K562 (cell line): ENCODE data around the gene SNRPA. TPM values are rescaled to one million over a fixed set of nuclear protein-coding genes. Genes with fewer than 3 reads are reported as not detected.

Experiments used
- CBFA2T2 ChIP-seq: fragments of 450-650 bp; conservative IDR thresholded peaks from 2 replicates; pipeline ENCODE4 v1.6.1; 2017; ENCODE audit warnings: mild to moderate bottlenecking
- CCNT2 ChIP-seq: IDR thresholded peaks from 2 replicates; pipeline ENCODE4 v1.6.1; 2011; ENCODE audit warnings: borderline replicate concordance, low read depth, mild to moderate bottlenecking, moderate library complexity, mixed read lengths, low read length; ENCODE audit not compliant: insufficient read length; ENCODE audit errors: extremely low read depth
- CEBPZ ChIP-seq: fragments of 150-350 bp; IDR thresholded peaks from 2 replicates; pipeline ENCODE4 v1.6.1; 2014; ENCODE audit warnings: low read depth, mild to moderate bottlenecking, low read length, borderline replicate concordance
- DLX4 ChIP-seq: fragments of 250-450 bp; sonication (Bioruptor Pico); IDR thresholded peaks from 2 replicates; pipeline ENCODE4 v1.6.1; 2021; ENCODE audit warnings: mild to moderate bottlenecking
- ELF2 ChIP-seq: fragments of 250-450 bp; sonication (Bioruptor Pico); IDR thresholded peaks from 2 replicates; pipeline ENCODE4 v1.5.0; 2021; ENCODE audit warnings: mild to moderate bottlenecking
- GTF2A2 ChIP-seq: IDR thresholded peaks from 2 replicates; pipeline ENCODE4 v1.6.1; 2016; ENCODE audit warnings: mild to moderate bottlenecking, missing genetic modification characterization, missing compliant biosample characterization
- KLF6 ChIP-seq: fragments of 250-450 bp; sonication (Bioruptor Pico); IDR thresholded peaks from 2 replicates; pipeline ENCODE4 v1.4.0; 2020; ENCODE audit warnings: mild to moderate bottlenecking, moderate library complexity, borderline replicate concordance
- MAFF ChIP-seq: IDR thresholded peaks from 2 replicates; pipeline ENCODE4 v1.6.1; 2012; ENCODE audit warnings: low read length, improper control_type of control experiment
- NEUROD1 ChIP-seq: fragments of 150-350 bp; IDR thresholded peaks from 2 replicates; pipeline ENCODE4 v1.6.1; 2014; ENCODE audit warnings: borderline replicate concordance, low read length, low read depth; ENCODE audit not compliant: partially characterized antibody
- PCBP2 ChIP-seq: fragments of 200-400 bp; formaldehyde crosslinking; IDR thresholded peaks from 2 replicates; pipeline ENCODE4 v1.6.1; 2018; ENCODE audit warnings: low read length, low read depth, mild to moderate bottlenecking, moderate library complexity; ENCODE audit not compliant: poor library complexity, severe bottlenecking
- PTRF ChIP-seq: fragments of 450-650 bp; IDR thresholded peaks from 2 replicates; pipeline ENCODE4 v1.6.1; 2016; ENCODE audit warnings: mild to moderate bottlenecking, missing genetic modification characterization, missing compliant biosample characterization
- RUNX1 ChIP-seq: sonication (generic); IDR thresholded peaks from 2 replicates; pipeline ENCODE4 v1.6.1; 2016; ENCODE audit warnings: antibody characterized with exemption, low read depth
- TEAD4 ChIP-seq, 2 experiments: sonication (generic) in 1 of 2; formaldehyde crosslinking in 1 of 2; IDR thresholded peaks; 2 replicates each; pipeline versions ENCODE4 v1.6.1 to v1.8.0; 2012 to 2022; ENCODE audit warnings: borderline replicate concordance in 1 of 2, inconsistent platforms in 1 of 2, low read length in 1 of 2, mild to moderate bottlenecking in 1 of 2, missing genetic modification reagents in 1 of 2
- ZNF274 ChIP-seq: IDR thresholded peaks from 2 replicates; pipeline ENCODE4 v1.6.1; 2011; ENCODE audit warnings: low read depth, mild to moderate bottlenecking, low read length, moderate library complexity, borderline replicate concordance
- ZNF41 ChIP-seq: fragments of 250-450 bp; sonication (Bioruptor Pico); conservative IDR thresholded peaks from 2 replicates; pipeline ENCODE4 v1.4.0; 2020; ENCODE audit warnings: mild to moderate bottlenecking
- ZNF76 ChIP-seq: fragments of 250-450 bp; sonication (Bioruptor Pico); IDR thresholded peaks from 2 replicates; pipeline ENCODE4 v1.4.0; 2020; ENCODE audit warnings: mild to moderate bottlenecking, moderate library complexity, borderline replicate concordance
- ZNF766 ChIP-seq: fragments of 200-800 bp; sonication (Bioruptor generic); conservative IDR thresholded peaks from 2 replicates; pipeline ENCODE4 v1.6.1; 2016; ENCODE audit warnings: missing genetic modification characterization, missing compliant biosample characterization
- polyA plus RNA-seq, 8 experiments: library from polyadenylated mRNA; depleted of rRNA in 4 of 8; stranded (reverse) in 5 of 8; unstranded in 3 of 8; fragments of >200 nt; fragmentation: Nextera tagmentation in 2 of 8; fragmentation: Illumina TruSeq in 1 of 8; extraction: Ambion mirVana in 2 of 8; extraction: Trizol in 1 of 8; gene quantifications; 2 replicates each; pipeline versions ENCODE4 v1.2.1 to v1.2.3, GENCODE V29; 2011 to 2014; ENCODE audit warnings: inconsistent platforms in 1 of 8, missing spikeins in 1 of 8
- total RNA-seq, 7 experiments: library from RNA; depleted of rRNA in 6 of 7; stranded (reverse); fragments of >200 nt in 6 of 7; fragmentation: Illumina TruSeq in 2 of 7; extraction: Trizol in 2 of 7; gene quantifications; 2 replicates each; pipeline versions ENCODE4 v1.2.1 to v1.2.3, GENCODE V29; 2011 to 2021; ENCODE audit warnings: low replicate concordance in 1 of 7
- TF ChIP-seq, protein P1 (sequence below): sonication (generic); formaldehyde crosslinking; IDR thresholded peaks from 2 replicates; pipeline ENCODE4 v1.8.0; 2022; ENCODE audit warnings: mild to moderate bottlenecking, missing genetic modification reagents

The SNRPA gene
- total and polyA plus RNA-seq, 9 of the 15 experiments (the other 6 are each of a cell fraction or from before 2014, with no cell fraction given) = 16.3 to 311 (median 193) TPM

- TF ChIP-seq ZNF274 (no peak), RUNX1 (no peak), ZNF76 (CRISPR knock-in tag) (peak; percentile 57; the same call in 1 of the 2 replicates), CCNT2 (no peak), DLX4 (no peak), ZNF41 (CRISPR knock-in tag) (0 out of 2 replicates have a peak, but pooled peaks have one; percentile 40), PTRF (no peak; the same call in 1 of the 2 replicates), CEBPZ (peak; percentile 81), KLF6 (CRISPR knock-in tag) (peak; percentile 85; the same call in 1 of the 2 replicates), ELF2 (CRISPR knock-in tag) (0 out of 2 replicates have a peak, but pooled peaks have one; percentile 62), NEUROD1 (peak; percentile 85), ZNF766 (peak; percentile 63), MAFF (no peak), PCBP2 (no peak), GTF2A2 (tag) (no peak), CBFA2T2 (peak; percentile 99), TEAD4 (IDR thresholded peaks at IDR 0.05; ENCODE audit: low read length) (peak; percentile 46), TEAD4 (CRISPR knock-in tag; IDR thresholded peaks at IDR 0.05; ENCODE audit: borderline replicate concordance) (no peak)
- TF ChIP-seq, protein P1, sequence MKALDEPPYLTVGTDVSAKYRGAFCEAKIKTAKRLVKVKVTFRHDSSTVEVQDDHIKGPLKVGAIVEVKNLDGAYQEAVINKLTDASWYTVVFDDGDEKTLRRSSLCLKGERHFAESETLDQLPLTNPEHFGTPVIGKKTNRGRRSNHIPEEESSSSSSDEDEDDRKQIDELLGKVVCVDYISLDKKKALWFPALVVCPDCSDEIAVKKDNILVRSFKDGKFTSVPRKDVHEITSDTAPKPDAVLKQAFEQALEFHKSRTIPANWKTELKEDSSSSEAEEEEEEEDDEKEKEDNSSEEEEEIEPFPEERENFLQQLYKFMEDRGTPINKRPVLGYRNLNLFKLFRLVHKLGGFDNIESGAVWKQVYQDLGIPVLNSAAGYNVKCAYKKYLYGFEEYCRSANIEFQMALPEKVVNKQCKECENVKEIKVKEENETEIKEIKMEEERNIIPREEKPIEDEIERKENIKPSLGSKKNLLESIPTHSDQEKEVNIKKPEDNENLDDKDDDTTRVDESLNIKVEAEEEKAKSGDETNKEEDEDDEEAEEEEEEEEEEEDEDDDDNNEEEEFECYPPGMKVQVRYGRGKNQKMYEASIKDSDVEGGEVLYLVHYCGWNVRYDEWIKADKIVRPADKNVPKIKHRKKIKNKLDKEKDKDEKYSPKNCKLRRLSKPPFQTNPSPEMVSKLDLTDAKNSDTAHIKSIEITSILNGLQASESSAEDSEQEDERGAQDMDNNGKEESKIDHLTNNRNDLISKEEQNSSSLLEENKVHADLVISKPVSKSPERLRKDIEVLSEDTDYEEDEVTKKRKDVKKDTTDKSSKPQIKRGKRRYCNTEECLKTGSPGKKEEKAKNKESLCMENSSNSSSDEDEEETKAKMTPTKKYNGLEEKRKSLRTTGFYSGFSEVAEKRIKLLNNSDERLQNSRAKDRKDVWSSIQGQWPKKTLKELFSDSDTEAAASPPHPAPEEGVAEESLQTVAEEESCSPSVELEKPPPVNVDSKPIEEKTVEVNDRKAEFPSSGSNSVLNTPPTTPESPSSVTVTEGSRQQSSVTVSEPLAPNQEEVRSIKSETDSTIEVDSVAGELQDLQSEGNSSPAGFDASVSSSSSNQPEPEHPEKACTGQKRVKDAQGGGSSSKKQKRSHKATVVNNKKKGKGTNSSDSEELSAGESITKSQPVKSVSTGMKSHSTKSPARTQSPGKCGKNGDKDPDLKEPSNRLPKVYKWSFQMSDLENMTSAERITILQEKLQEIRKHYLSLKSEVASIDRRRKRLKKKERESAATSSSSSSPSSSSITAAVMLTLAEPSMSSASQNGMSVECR (CRISPR knock-in tag) = no peak
These were observed 737 bp upstream of the SNRPA start, which contains the start of gene ACTMAP (continued) for GRCh38 chr19:40750058-40750873.
